SHP77 treated with DMSO at 0.1 percent for 48 hours (cell line): Measurements from ENCODE around the gene MAN1A1.

Experiments
- DNase-seq: peaks from one replicate; lab custom pipeline; 2025; lab: John Stamatoyannopoulos, UW

The MAN1A1 gene

GRCh38 chr6:119142041-119142440, 207.5 kb downstream of the MAN1A1 start:
- no peak for DNase-seq

DNA sequence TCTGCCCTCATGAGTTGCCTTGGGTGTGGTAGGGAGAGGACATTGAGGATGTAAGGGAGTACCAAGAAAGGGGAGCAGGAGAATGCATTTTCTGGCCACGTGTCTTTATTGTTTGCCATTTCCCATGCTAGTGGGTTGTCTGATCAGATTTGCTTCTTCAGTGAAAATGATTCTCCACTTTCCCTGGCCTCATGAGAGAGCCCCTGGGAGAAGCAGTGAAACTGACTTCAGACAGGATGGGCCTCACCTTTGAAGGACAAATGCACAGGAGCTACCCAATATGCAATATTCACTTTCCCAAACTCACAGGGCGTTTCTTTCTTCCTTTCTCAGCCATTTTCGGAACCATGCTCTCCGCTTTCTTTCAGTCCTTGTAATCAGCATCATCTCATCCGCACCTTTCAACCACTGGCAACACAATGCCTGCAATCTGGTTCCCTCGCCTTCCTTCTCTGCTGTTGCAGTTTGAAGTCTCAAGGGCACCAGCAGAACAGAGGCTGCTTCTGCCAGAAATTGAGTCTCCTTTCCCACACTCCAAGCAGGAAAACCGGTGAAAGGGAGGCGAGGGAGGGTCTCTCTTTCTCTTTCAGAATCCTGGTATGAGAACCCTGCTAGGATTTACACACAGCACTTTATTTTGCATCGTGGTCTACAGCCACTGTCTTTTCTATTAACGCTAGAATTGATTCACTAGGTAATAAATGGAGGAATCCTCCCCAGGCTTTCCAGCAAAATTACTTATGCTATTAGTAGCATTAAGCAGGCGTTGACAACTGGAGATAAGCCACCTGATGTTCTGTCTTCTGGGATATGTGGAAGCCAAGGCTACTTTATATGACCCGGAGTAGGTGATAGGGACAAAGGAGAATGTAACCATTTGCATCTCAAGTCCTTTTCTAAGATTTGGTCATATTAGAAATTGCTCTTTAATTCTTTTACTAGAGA, 209.1 kb downstream of the MAN1A1 start:
- DNase-seq, result no peak

DNA sequence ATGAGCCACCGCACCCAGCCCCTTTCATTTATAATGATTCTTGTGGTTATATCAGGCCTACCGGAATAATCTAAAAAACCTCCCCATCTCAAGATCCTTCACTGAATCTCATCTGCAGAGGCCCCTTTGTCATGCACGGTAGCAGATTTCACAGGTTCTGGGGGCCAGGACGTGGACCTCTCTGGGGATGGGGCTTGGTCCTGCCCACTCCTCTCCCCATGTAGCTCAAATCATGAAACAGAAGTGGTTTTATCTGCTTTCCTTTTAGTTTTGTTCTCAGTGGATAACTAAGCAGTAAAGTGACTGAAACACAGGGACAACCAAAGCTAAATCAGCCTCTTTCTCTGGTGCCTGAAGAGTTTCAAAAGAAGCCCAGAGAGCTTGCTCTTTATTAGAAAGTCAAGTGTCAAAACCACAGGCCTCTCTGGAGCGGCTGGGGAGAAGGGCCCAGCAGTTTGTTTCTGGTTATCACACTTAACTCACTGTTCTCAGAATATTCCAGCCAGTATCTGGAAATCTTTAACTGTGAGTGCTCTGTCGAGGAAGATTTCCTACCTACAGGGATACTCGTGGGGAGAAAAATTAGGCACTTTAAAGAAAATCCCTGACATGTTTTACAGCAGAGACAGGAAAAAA, 210.5 kb downstream of the MAN1A1 start:
- no peak for DNase-seq

DNA sequence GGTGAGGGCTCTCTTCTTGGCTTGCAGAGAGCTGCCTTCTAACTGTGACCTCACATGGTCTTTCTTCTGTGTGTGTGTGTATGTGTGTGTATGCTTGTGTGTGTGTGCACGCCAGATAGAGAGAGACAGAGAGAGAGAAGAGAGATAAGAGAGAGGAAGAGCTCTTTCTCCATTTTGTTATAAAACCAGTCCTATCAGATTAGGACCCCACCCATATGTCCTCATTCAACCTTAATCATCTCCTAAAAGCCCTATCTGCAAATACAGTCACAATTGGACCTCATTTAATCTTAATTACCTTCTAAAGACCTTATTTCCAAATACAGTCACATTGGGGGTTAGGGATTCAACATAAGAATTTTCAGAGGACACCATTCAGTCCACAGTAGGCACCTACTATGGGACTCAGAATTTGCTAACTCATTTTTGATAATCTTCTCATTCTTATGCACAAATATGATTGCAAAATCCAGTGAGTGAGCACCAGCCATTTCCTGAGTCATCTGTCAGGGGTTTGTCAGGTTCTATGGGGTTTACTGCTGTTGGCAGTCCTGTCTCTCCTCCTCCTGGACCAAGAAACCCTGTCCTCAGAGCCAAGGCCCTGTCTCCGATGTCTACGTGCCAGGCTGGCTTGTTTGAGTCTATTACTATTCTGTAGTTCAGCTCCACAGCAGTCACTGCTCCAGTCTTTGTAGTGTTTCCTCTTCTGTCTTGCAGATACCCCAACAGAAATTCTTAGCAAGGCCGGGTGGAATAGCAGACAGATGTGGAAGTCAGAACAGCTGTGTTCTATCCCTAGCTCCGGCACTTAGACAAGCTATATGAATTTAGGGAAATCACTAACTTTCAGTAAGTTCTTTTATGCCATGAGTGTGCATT, 212.1 kb downstream of the MAN1A1 start:
- no peak for DNase-seq

DNA sequence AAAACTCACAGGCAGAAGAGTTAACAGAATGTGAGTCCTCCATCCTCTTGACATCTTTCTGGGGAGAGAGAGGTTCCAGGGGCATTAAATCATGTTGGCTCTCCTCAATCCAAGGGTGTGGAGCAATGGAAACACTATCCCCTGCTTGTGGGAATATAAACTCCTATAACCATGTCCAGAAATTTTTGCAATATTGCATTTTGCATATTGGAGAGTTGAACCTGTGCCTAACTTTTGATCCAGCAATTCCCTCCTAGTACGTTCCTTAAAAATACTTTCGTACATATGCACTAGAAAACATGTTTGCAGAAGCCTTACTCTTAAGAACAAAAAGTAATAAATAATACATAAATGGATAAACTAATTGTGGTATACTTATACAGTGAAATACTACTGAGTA, 214.8 kb downstream of the MAN1A1 start:
- DNase-seq, result no peak

- no peak for DNase-seq
Observed at GRCh38 chr6:119133400-119133799, 216.2 kb downstream of the MAN1A1 start.

DNA sequence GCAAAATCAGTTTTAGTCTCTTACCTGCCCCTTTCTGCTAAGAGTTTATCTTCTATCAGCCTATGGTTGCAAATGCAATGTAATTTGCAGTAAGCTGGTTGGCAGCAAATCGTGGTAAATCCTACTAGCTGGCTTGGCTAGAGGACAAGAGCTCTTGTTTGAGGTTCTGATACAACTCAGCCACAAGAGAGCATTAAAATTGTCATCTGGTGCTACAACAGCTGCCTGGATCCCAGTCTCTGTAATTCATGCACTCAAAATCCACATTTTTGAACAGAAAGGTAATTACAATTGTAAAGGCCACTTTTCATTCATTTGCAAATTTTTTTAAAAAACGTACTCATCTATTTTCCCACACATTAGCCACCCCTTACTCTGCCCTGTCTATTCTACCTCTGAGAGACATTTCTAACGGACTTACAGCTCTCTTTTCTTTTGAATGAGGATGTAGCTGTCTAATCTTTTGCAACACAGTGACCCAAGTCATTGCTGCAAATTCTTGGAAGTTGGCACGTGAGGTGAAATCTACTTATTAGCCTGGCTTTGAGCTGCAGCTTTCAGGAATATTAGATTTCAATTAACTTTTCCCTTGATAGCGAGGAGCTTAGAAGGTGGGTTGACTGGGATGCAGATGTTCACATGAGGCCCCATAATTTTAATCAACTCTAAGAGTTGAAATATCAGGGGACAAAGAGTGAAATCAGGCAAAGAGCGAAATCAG, 217.1 kb downstream of the MAN1A1 start:
- no peak for DNase-seq

GRCh38 chr6:119129968-119130484, 219.5 kb downstream of the MAN1A1 start:
- peak; percentile 35 for DNase-seq

DNA sequence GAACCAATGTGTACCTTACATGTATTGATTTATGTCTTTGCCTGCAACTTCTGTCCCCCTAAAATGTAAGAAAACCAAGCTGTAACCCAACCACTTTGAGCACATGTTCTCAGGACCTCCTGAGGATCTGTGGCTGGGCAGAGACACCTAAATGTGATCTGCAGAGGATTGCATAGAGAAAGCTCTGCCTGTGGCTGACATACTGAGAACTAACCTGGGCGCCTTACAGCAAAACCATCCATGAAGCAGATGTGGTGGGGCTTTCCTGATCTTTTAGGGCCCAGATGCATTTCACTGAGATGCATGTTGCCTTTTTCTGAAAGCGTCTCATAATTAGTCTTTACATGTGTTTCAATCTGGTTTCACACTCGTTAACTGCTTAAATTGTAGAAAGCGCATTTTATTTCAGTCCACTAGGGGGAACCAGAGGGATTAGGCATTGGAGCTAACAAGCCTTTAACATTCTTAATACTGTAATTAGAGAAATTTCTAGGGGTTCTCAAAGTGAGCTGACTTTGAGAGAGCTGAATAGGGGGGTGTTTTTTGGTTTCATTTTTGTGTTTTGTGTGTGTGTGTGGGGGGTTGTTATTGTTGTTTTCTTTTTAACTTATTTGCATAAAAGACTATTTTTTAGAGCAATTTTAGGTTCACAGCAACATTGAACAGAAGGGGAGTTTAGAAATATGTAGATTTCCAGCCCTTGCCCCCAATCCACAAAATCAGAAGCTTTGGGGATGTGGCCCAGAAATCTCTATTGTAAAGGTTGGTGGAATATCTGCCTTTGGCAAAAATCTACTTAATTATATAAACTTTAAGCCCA, 220.2 kb downstream of the MAN1A1 start:
- DNase-seq, result peak; percentile 43

GRCh38 chr6:119128252-119128912, 221.2 kb downstream of the MAN1A1 start:
- DNase-seq, result no peak

- DNase-seq, result no peak
Observed at GRCh38 chr6:119127627-119128026, 221.9 kb downstream of the MAN1A1 start.
